ENCODE measurements around the gene HGS.

The HGS gene

GRCh38 chr17:81741594-81742452 lies 58.0 kb downstream of the HGS start:
- DNase-seq: no peak
